HepG2 (cell line): ENCODE results near the gene NCCRP1. TPM values are rescaled to one million over a fixed set of nuclear protein-coding genes. Genes with fewer than 3 reads are reported as not detected.

Experiments used
- ATAC-seq: fragments of 200-7000 bp; cut with Tn5 transposase; 3 replicates; pipeline ENCODE4 v1.9.1; 2020; ENCODE audit warnings: mild to moderate bottlenecking, moderate library complexity
- BruUV-seq: library from RNA; stranded (reverse); fragments of 400-500 nt; replicated peaks from 2 replicates; lab custom pipeline; 2021; lab: Mats Ljungman, UMichigan
- CTCF ChIA-PET: fragments of 300-600 bp; formaldehyde crosslinking; extraction: SDS; loops from one replicate; lab custom pipeline; 2021; ENCODE audit warnings: low total read pairs, inconsistent platforms, low intra/inter-chr PET ratio; lab: Yijun Ruan, JAX
- POLR2A ChIA-PET: fragments of 350-600 bp; sonication (Branson Sonifier 250); formaldehyde crosslinking; loops from one replicate; lab custom pipeline; 2020; ENCODE audit warnings: antibody characterized with exemption, inconsistent platforms; lab: Yijun Ruan, JAX
- DNase-seq: peaks from one replicate; pipeline ENCODE4 v3.0.0-alpha.2; 2015; ENCODE audit warnings: low spot score
- FAIRE-seq: peaks from 3 replicates; lab custom pipeline; 2011; peaks lifted over from hg19 to GRCh38; lab: Jason Lieb, UNC
- H2AFZ ChIP-seq: one replicate; pipeline ENCODE4 v1.6.1; 2011; ENCODE audit warnings: low read length, inconsistent platforms
- H3K27ac ChIP-seq: fragments of 300-600 bp; 3 replicates; pipeline ENCODE4 v1.8.0; 2011; ENCODE audit warnings: mixed run types, mild to moderate bottlenecking, mixed read lengths, low read length, inconsistent platforms; ENCODE audit not compliant: insufficient read depth; ENCODE audit errors: extremely low read length
- H3K27me3 ChIP-seq, 2 experiments: fragments of 200-600 bp in 1 of 2; 2 replicates in 1 of 2; 3 replicates in 1 of 2; pipeline versions ENCODE4 v1.6.0 to v1.8.0; 2011; ENCODE audit warnings: low read length in 2 of 2, mild to moderate bottlenecking in 2 of 2, moderate library complexity in 2 of 2, inconsistent platforms in 1 of 2; ENCODE audit not compliant: insufficient read depth in 2 of 2, control insufficient read depth in 1 of 2
- H3K36me3 ChIP-seq, 2 experiments: fragments of 200-600 bp in 1 of 2; replicated peaks in 1 of 2; 2 replicates in 1 of 2; 3 replicates in 1 of 2; pipeline versions ENCODE4 v1.5.1 to v1.8.0; 2011; ENCODE audit warnings: low read length in 2 of 2, inconsistent platforms in 1 of 2; ENCODE audit not compliant: insufficient read depth in 2 of 2, control insufficient read depth in 1 of 2
- H3K4me1 ChIP-seq: 2 replicates; pipeline ENCODE4 v1.5.1; 2012; ENCODE audit warnings: low read length, inconsistent platforms; ENCODE audit not compliant: insufficient read depth
- H3K4me2 ChIP-seq: 2 replicates; pipeline ENCODE4 v1.6.0; 2011; ENCODE audit warnings: low read depth, low read length, inconsistent platforms
- H3K4me3 ChIP-seq, 3 experiments: fragments of 200-600 bp in 1 of 3; sonication (generic), shearing (Covaris generic) in 1 of 3; replicated peaks in 1 of 3; 2 replicates each; pipeline ENCODE4 v1.5.1; 2011 to 2016; ENCODE audit warnings: low read length in 3 of 3, inconsistent platforms in 2 of 3, low read depth in 2 of 3, mild to moderate bottlenecking in 2 of 3, control low read depth in 1 of 3, mixed read lengths in 1 of 3; ENCODE audit not compliant: insufficient read depth in 1 of 3
- H3K79me2 ChIP-seq: one replicate; pipeline ENCODE4 v1.6.1; 2011; ENCODE audit warnings: low read length, inconsistent platforms; ENCODE audit not compliant: insufficient read depth
- H3K9ac ChIP-seq: 2 replicates; pipeline ENCODE4 v1.6.0; 2011; ENCODE audit warnings: mild to moderate bottlenecking, low read depth, low read length, inconsistent platforms; ENCODE audit not compliant: insufficient read depth
- H3K9me3 ChIP-seq: 2 replicates; pipeline ENCODE4 v1.5.1; 2012; ENCODE audit warnings: mild to moderate bottlenecking, low read length
- H4K20me1 ChIP-seq: 2 replicates; pipeline ENCODE4 v1.6.0; 2011; ENCODE audit warnings: inconsistent platforms, mild to moderate bottlenecking, low read length, moderate library complexity; ENCODE audit not compliant: insufficient read depth
- SP4 ChIP-seq: sonication (generic); formaldehyde crosslinking; IDR thresholded peaks from 2 replicates; pipeline ENCODE4 v1.8.1; 2023; ENCODE audit warnings: mild to moderate bottlenecking, missing genetic modification reagents
- WGBS: methylation state at CpG from one replicate; pipeline ENCODE4 v1.1.6; 2017; ENCODE audit warnings: low lambda C conversion rate; 5-methylcytosine and 5-hydroxymethylcytosine counted together
- in situ Hi-C: cut with HindIII; loops from 2 replicates; pipeline ENCODE4 v1.10.0; 2017; ENCODE audit warnings: low pct_unique_long_range_greater_than_20kb; ENCODE audit not compliant: extremely low pct_ligation_motif_present
- intact Hi-C: fragments of 100-400 bp; cut with micrococcal nuclease; formaldehyde crosslinking; loops from one replicate; pipeline ENCODE4 v1.10.0; 2022; ENCODE audit not compliant: unreplicated experiment
- polyA plus RNA-seq, 8 experiments: library from polyadenylated mRNA; depleted of rRNA in 3 of 8; stranded (reverse) in 7 of 8; unstranded in 1 of 8; fragments of >200 nt; fragmentation: Illumina TruSeq in 4 of 8; extraction: Trizol in 4 of 8; gene quantifications; 2 replicates each; pipeline versions ENCODE4 v1.2.1 to v1.2.3, GENCODE V29; 2011 to 2016; ENCODE audit warnings: low read depth in 4 of 8, missing spikeins in 1 of 8, mixed read lengths in 1 of 8; ENCODE audit not compliant: insufficient read depth in 1 of 8
- total RNA-seq, 5 experiments: library from RNA; depleted of rRNA; stranded (reverse); fragments of >200 nt; fragmentation: Illumina TruSeq; extraction: Trizol; gene quantifications; 2 replicates each; pipeline ENCODE4 v1.2.3, GENCODE V29; 2016; ENCODE audit warnings: low read depth in 1 of 5
- TF ChIP-seq, protein P1 (sequence below): sonication (generic); formaldehyde crosslinking; IDR thresholded peaks from 2 replicates; pipeline ENCODE4 v1.8.0; 2022; ENCODE audit warnings: missing genetic modification reagents, mild to moderate bottlenecking, moderate library complexity, borderline replicate concordance
- TF ChIP-seq, protein P2 (sequence below): sonication (generic); formaldehyde crosslinking; IDR thresholded peaks from 2 replicates; pipeline ENCODE4 v1.9.0; 2021; ENCODE audit warnings: mild to moderate bottlenecking, missing genetic modification reagents
- TF ChIP-seq, protein P3 (sequence below): fragments of 450-650 bp; IDR thresholded peaks from 2 replicates; pipeline ENCODE4 v1.6.1; 2016

NCCRP1 gene
- total and polyA plus RNA-seq, 2 of the 13 experiments (the other 11 are each of a cell fraction or from before 2014, with no cell fraction given) = not detected

DNA sequence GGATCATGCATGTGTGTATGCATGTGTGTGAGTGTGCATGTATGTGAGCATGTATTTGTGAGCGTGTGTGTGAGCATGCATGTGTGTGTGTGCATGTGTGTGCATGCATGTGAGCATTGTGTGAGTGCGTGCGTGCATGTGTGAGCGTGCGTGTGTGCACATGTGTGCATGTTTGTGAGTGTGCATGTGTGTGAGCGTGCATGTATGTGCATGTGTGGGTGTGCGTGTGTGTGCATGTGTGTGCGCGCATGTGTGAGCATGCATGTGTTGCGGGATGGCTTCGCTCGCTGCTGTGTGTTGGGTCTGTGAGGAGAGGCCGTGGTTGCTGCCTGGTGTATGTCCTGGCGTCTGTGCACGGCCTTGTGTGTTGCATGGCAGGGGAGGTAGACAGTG lies 38.8 kb upstream of the NCCRP1 start:
- TF ChIP-seq, protein P1, sequence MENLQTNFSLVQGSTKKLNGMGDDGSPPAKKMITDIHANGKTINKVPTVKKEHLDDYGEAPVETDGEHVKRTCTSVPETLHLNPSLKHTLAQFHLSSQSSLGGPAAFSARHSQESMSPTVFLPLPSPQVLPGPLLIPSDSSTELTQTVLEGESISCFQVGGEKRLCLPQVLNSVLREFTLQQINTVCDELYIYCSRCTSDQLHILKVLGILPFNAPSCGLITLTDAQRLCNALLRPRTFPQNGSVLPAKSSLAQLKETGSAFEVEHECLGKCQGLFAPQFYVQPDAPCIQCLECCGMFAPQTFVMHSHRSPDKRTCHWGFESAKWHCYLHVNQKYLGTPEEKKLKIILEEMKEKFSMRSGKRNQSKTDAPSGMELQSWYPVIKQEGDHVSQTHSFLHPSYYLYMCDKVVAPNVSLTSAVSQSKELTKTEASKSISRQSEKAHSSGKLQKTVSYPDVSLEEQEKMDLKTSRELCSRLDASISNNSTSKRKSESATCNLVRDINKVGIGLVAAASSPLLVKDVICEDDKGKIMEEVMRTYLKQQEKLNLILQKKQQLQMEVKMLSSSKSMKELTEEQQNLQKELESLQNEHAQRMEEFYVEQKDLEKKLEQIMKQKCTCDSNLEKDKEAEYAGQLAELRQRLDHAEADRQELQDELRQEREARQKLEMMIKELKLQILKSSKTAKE (CRISPR knock-in tag) = 0 out of 2 replicates have a peak, but pooled peaks have one; percentile 38
- TF ChIP-seq, protein P2, sequence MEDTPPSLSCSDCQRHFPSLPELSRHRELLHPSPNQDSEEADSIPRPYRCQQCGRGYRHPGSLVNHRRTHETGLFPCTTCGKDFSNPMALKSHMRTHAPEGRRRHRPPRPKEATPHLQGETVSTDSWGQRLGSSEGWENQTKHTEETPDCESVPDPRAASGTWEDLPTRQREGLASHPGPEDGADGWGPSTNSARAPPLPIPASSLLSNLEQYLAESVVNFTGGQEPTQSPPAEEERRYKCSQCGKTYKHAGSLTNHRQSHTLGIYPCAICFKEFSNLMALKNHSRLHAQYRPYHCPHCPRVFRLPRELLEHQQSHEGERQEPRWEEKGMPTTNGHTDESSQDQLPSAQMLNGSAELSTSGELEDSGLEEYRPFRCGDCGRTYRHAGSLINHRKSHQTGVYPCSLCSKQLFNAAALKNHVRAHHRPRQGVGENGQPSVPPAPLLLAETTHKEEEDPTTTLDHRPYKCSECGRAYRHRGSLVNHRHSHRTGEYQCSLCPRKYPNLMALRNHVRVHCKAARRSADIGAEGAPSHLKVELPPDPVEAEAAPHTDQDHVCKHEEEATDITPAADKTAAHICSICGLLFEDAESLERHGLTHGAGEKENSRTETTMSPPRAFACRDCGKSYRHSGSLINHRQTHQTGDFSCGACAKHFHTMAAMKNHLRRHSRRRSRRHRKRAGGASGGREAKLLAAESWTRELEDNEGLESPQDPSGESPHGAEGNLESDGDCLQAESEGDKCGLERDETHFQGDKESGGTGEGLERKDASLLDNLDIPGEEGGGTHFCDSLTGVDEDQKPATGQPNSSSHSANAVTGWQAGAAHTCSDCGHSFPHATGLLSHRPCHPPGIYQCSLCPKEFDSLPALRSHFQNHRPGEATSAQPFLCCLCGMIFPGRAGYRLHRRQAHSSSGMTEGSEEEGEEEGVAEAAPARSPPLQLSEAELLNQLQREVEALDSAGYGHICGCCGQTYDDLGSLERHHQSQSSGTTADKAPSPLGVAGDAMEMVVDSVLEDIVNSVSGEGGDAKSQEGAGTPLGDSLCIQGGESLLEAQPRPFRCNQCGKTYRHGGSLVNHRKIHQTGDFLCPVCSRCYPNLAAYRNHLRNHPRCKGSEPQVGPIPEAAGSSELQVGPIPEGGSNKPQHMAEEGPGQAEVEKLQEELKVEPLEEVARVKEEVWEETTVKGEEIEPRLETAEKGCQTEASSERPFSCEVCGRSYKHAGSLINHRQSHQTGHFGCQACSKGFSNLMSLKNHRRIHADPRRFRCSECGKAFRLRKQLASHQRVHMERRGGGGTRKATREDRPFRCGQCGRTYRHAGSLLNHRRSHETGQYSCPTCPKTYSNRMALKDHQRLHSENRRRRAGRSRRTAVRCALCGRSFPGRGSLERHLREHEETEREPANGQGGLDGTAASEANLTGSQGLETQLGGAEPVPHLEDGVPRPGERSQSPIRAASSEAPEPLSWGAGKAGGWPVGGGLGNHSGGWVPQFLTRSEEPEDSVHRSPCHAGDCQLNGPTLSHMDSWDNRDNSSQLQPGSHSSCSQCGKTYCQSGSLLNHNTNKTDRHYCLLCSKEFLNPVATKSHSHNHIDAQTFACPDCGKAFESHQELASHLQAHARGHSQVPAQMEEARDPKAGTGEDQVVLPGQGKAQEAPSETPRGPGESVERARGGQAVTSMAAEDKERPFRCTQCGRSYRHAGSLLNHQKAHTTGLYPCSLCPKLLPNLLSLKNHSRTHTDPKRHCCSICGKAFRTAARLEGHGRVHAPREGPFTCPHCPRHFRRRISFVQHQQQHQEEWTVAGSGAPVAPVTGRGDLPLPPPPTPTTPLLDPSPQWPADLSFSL (CRISPR knock-in tag) = no peak
- TF ChIP-seq, protein P3, sequence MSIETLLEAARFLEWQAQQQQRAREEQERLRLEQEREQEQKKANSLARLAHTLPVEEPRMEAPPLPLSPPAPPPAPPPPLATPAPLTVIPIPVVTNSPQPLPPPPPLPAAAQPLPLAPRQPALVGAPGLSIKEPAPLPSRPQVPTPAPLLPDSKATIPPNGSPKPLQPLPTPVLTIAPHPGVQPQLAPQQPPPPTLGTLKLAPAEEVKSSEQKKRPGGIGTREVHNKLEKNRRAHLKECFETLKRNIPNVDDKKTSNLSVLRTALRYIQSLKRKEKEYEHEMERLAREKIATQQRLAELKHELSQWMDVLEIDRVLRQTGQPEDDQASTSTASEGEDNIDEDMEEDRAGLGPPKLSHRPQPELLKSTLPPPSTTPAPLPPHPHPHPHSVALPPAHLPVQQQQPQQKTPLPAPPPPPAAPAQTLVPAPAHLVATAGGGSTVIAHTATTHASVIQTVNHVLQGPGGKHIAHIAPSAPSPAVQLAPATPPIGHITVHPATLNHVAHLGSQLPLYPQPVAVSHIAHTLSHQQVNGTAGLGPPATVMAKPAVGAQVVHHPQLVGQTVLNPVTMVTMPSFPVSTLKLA = peak; percentile 92
- 0 out of 2 replicates have a peak, but pooled peaks have one; percentile 18 for TF ChIP-seq SP4 (CRISPR knock-in tag)
- Histone ChIP-seq H3K4me2 (peak overlapping the region; percentile 55), H3K4me3 (no peak overlapping the region), H4K20me1 (peaks cover 21% of the 10 kb centered on the region; the same call in 1 of the 2 replicates), H3K27ac (peak overlapping the region; percentile 66), H3K9ac (no peak overlapping the region; the same call in 1 of the 2 replicates), H3K27me3 (no peaks in the 10 kb centered on the region), H3K9me3 (no peaks in the 10 kb centered on the region), H3K36me3 (peaks cover 1 to 8% of the 10 kb centered on the region in 2 experiments; a peak in 2 of 5 replicates), H3K4me1 (peaks cover 60% of the 10 kb centered on the region), H2AFZ (no peak overlapping the region), H3K79me2 (peaks cover 51% of the 10 kb centered on the region)
- no peak for DNase-seq
- 96% methylated on average over 12 of the region's 15 CpGs for WGBS
- no TSS peak for BruUV-seq
- ATAC-seq = no peak
- ChIA-PET POLR2A (no interaction called here), CTCF (no interaction called here)
- intact Hi-C loops = loop anchor here (5.0 kb wide), 1 partner anchor 36 kb away; no protein-coding TSS in a partner anchor
- in situ Hi-C loops = no loop called here
- FAIRE-seq = no peak
